Keratinocyte (primary cell): ENCODE results near the gene LEFTY2. TPM values are rescaled to one million over a fixed set of nuclear protein-coding genes. Genes with fewer than 3 reads are reported as not detected.

ENCODE experiments used
- DNase-seq: peaks from one replicate; pipeline ENCODE4 v3.0.0-alpha.2; 2011; ENCODE audit warnings: low read depth, missing footprints, low spot score
- FAIRE-seq: peaks from 2 replicates; lab custom pipeline; 2011; peaks lifted over from hg19 to GRCh38; lab: Jason Lieb, UNC
- H2AFZ ChIP-seq: 2 replicates; pipeline ENCODE4 v1.6.0; 2012; ENCODE audit warnings: low read length, control low read depth, inconsistent platforms; ENCODE audit not compliant: control insufficient read depth
- H3K27ac ChIP-seq: 2 replicates; pipeline ENCODE4 v1.5.1; 2011; ENCODE audit warnings: low read length; ENCODE audit not compliant: control insufficient read depth, insufficient read depth
- H3K27me3 ChIP-seq: 3 replicates; pipeline ENCODE4 v1.6.0; 2011; ENCODE audit warnings: low read length; ENCODE audit not compliant: control insufficient read depth, insufficient read depth; ENCODE audit errors: extremely low read depth
- H3K36me3 ChIP-seq, 2 experiments: 2 replicates in 1 of 2; 3 replicates in 1 of 2; pipeline ENCODE4 v1.5.1; 2011; ENCODE audit warnings: low read length in 2 of 2, mild to moderate bottlenecking in 1 of 2; ENCODE audit not compliant: control insufficient read depth in 2 of 2, insufficient read depth in 2 of 2; ENCODE audit errors: extremely low read depth in 1 of 2
- H3K4me1 ChIP-seq: 3 replicates; pipeline ENCODE4 v1.5.1; 2011; ENCODE audit warnings: low read length; ENCODE audit not compliant: control insufficient read depth, insufficient read depth; ENCODE audit errors: extremely low read depth
- H3K4me2 ChIP-seq: 3 replicates; pipeline ENCODE4 v1.6.0; 2011; ENCODE audit warnings: low read depth, low read length; ENCODE audit not compliant: control insufficient read depth, insufficient read depth; ENCODE audit errors: extremely low read depth
- H3K4me3 ChIP-seq, 3 experiments: fragments of 200-600 bp in 1 of 3; sonication (generic) in 1 of 3; 2 replicates in 2 of 3; 3 replicates in 1 of 3; pipeline ENCODE4 v1.5.1; 2011 to 2016; ENCODE audit warnings: low read length in 3 of 3, mild to moderate bottlenecking in 3 of 3, control low read depth in 2 of 3, inconsistent platforms in 1 of 3, low read depth in 1 of 3, mixed read lengths in 1 of 3, mixed run types in 1 of 3, moderate library complexity in 1 of 3; ENCODE audit not compliant: control insufficient read depth in 2 of 3, insufficient read depth in 2 of 3; ENCODE audit errors: extremely low read depth in 1 of 3
- H3K79me2 ChIP-seq: 2 replicates; pipeline ENCODE4 v1.6.0; 2012; ENCODE audit warnings: low read length; ENCODE audit not compliant: control insufficient read depth, insufficient read depth
- H3K9ac ChIP-seq: 3 replicates; pipeline ENCODE4 v1.6.0; 2011; ENCODE audit warnings: low read length; ENCODE audit not compliant: control insufficient read depth, insufficient read depth; ENCODE audit errors: extremely low read depth
- H3K9me1 ChIP-seq: 3 replicates; pipeline ENCODE4 v1.6.0; 2011; ENCODE audit warnings: low read length; ENCODE audit not compliant: control insufficient read depth, insufficient read depth; ENCODE audit errors: extremely low read depth
- H3K9me3 ChIP-seq: 2 replicates; pipeline ENCODE4 v1.5.1; 2012; ENCODE audit warnings: low read depth, low read length; ENCODE audit not compliant: control insufficient read depth
- H4K20me1 ChIP-seq: 3 replicates; pipeline ENCODE4 v1.6.0; 2011; ENCODE audit warnings: low read length; ENCODE audit not compliant: control insufficient read depth, insufficient read depth; ENCODE audit errors: extremely low read depth
- CTCF ChIP-seq, 3 experiments: IDR thresholded peaks in 1 of 3; conservative IDR thresholded peaks in 1 of 3; optimal IDR thresholded peaks in 1 of 3; 2 replicates in 2 of 3; 3 replicates in 1 of 3; pipeline versions ENCODE3 to v1.5.1; 2011; ENCODE audit warnings: low read length in 3 of 3, mild to moderate bottlenecking in 3 of 3, moderate library complexity in 2 of 3, control low read depth in 1 of 3, inconsistent platforms in 1 of 3; ENCODE audit not compliant: insufficient read depth in 2 of 3; ENCODE audit errors: extremely low read depth in 1 of 3
- EZH2 ChIP-seq: IDR thresholded peaks from one replicate; pipeline ENCODE4 v1.6.1; 2012; ENCODE audit warnings: inconsistent platforms, mild to moderate bottlenecking, low read length, moderate library complexity
- dilution Hi-C: fragments of 300-500 bp; cut with MboI; formaldehyde crosslinking; loops from one replicate; pipeline ENCODE4 v1.7.0; 2020; ENCODE audit warnings: low sequenced_read_pairs; ENCODE audit not compliant: extremely low pct_ligation_motif_present
- polyA plus RNA-seq, 5 experiments: library from polyadenylated mRNA; depleted of rRNA in 3 of 5; stranded (reverse) in 3 of 5; stranded (forward) in 1 of 5; unstranded in 1 of 5; fragments of >200 nt; gene quantifications; 1 replicate in 1 of 5; 2 replicates in 3 of 5; 3 replicates in 1 of 5; pipeline versions ENCODE4 v1.2.1 to v1.2.3, GENCODE V29; 2011 to 2012; ENCODE audit warnings: missing spikeins in 2 of 5, low read depth in 1 of 5, low replicate concordance in 1 of 5

LEFTY2 gene
- polyA plus RNA-seq, 1 donor (not counting 4 experiments of a cell fraction or from before 2014, with no cell fraction given), result not detected

GRCh38 chr1:225917101-225917500, 23.9 kb downstream of the LEFTY2 start:
- TF ChIP-seq EZH2, result no peak
- TF ChIP-seq CTCF (optimal IDR thresholded peaks at IDR 0.05 in 1 of 3, IDR thresholded peaks at IDR 0.05 in 1 of 3, conservative IDR thresholded peaks at IDR 0.05 in 1 of 3; ENCODE audit: extremely low read depth in 1 of 3, insufficient read depth in 2 of 3, low read length in 3 of 3), result no peak
- Histone ChIP-seq H3K4me2 (peak overlapping the region; percentile 40), H3K36me3 (peaks cover 6 to 22% of the 10 kb centered on the region in 2 experiments), H3K9me3 (no peaks in the 10 kb centered on the region), H3K9me1 (peaks cover 9% of the 10 kb centered on the region), H3K4me3 (no peak overlapping the region), H3K27ac (peak overlapping the region; percentile 40), H4K20me1 (peaks cover 7% of the 10 kb centered on the region), H3K4me1 (peaks cover 53% of the 10 kb centered on the region), H3K79me2 (peaks cover 5% of the 10 kb centered on the region), H2AFZ (no peak overlapping the region), H3K27me3 (no peaks in the 10 kb centered on the region), H3K9ac (no peak overlapping the region)
- DNase-seq (no peak), FAIRE-seq (no peak)
- dilution Hi-C loops, result no loop called here

DNA sequence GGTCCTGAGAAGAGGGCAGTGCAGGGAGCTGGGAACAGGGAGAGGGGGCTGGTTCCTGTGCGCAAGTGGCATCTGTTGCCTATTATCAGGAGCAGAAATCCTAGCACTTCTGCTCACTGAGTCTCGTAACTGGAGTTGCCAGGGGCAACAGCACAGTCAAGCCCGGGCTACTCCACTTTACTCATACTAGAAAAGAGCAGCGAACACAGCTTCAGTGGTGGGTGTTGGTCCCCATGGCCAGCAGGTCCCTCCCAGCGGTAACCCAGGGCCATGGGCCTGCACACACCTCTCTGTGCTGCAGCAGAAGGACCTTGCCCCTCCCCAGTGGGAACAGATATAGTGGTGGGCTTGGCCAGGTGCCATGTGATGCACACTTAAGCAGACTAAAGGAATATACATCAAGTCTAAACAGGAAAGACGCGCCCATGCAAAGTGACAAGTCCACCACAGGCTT, 25.5 kb downstream of the LEFTY2 start:
- no peaks in the 10 kb centered on the region for H3K79me2 ChIP-seq
- no peak overlapping the region for H2AFZ ChIP-seq
- peaks cover 4% of the 10 kb centered on the region for H3K9me1 ChIP-seq
- no peak overlapping the region for H3K9ac ChIP-seq
- H3K4me2 ChIP-seq, result peak overlapping the region; percentile 67
- peak; percentile 88 for FAIRE-seq
- H3K27ac ChIP-seq, result peak overlapping the region; percentile 42
- H3K4me1 ChIP-seq, result peaks cover 39% of the 10 kb centered on the region
- H3K36me3 ChIP-seq, result peaks cover 4 to 10% of the 10 kb centered on the region in 2 experiments
- no peaks in the 10 kb centered on the region for H3K9me3 ChIP-seq
- H3K27me3 ChIP-seq, result no peaks in the 10 kb centered on the region
- TF ChIP-seq CTCF (optimal IDR thresholded peaks at IDR 0.05 in 1 of 3, IDR thresholded peaks at IDR 0.05 in 1 of 3, conservative IDR thresholded peaks at IDR 0.05 in 1 of 3; ENCODE audit: extremely low read depth in 1 of 3, insufficient read depth in 2 of 3, low read length in 3 of 3), result no peak
- no peak for TF ChIP-seq EZH2
- peaks cover 4% of the 10 kb centered on the region for H4K20me1 ChIP-seq
- H3K4me3 ChIP-seq, result peak overlapping the region in 1 of 3 experiments; percentile 33
- no peak for DNase-seq
- dilution Hi-C loops, result no loop called here
